GM21529 (cell line): ENCODE data around the gene ANKH.
"Not testable (repeated sequence)": the region's sequence is repeated elsewhere in the genome, so short reads cannot be mapped to it uniquely, and the experiment has no call there.

Experiments
- ATAC-seq: cut with Tn5 transposase; IDR thresholded peaks from one replicate; pipeline ENCODE4 v1.9.1; 2021; ENCODE audit not compliant: unreplicated experiment

ANKH gene

GRCh38 chr5:14830210-14831005 lies 41.2 kb downstream of the ANKH start:
- ATAC-seq, result no peak

- ATAC-seq, result no peak
Measured at GRCh38 chr5:14829396-14829795, 42.2 kb downstream of the ANKH start.

GRCh38 chr5:14826714-14827113 lies 44.9 kb downstream of the ANKH start:
- no peak for ATAC-seq

- no peak for ATAC-seq
Measured at GRCh38 chr5:14825977-14826376, 45.6 kb downstream of the ANKH start.

GRCh38 chr5:14824499-14824898 lies 47.1 kb downstream of the ANKH start:
- no peak for ATAC-seq

- no peak for ATAC-seq
Measured at GRCh38 chr5:14821100-14821845, 50.3 kb downstream of the ANKH start.

GRCh38 chr5:14818931-14819790 lies 52.4 kb downstream of the ANKH start:
- no peak for ATAC-seq

- not testable (repeated sequence) for ATAC-seq
Measured at GRCh38 chr5:14817762-14818136, 53.8 kb downstream of the ANKH start.

- no peak for ATAC-seq
Measured at GRCh38 chr5:14816999-14817761, 54.4 kb downstream of the ANKH start.

- ATAC-seq, result no peak
Measured at GRCh38 chr5:14816374-14816998, 55.1 kb downstream of the ANKH start.

GRCh38 chr5:14813747-14814146 lies 57.8 kb downstream of the ANKH start:
- ATAC-seq, result no peak

- no peak for ATAC-seq
Measured at GRCh38 chr5:14812166-14812565, 59.4 kb downstream of the ANKH start.

- no peak for ATAC-seq
Measured at GRCh38 chr5:14810928-14811572, 60.5 kb downstream of the ANKH start.

- ATAC-seq, result no peak
Measured at GRCh38 chr5:14810282-14810681, 61.3 kb downstream of the ANKH start.

GRCh38 chr5:14809369-14810155 lies 62.0 kb downstream of the ANKH start:
- ATAC-seq, result peak; percentile 98

GRCh38 chr5:14807471-14807870 lies 64.1 kb downstream of the ANKH start:
- no peak for ATAC-seq

GRCh38 chr5:14806456-14806855 lies 65.1 kb downstream of the ANKH start:
- ATAC-seq, result no peak

GRCh38 chr5:14802541-14802940 lies 69.0 kb downstream of the ANKH start:
- no peak for ATAC-seq

GRCh38 chr5:14801792-14802191 lies 69.8 kb downstream of the ANKH start:
- no peak for ATAC-seq
